ENCODE measurements around the gene TDRKH.
A peak's percentile ranks its signal among the peaks of the same experiment; 100 is the strongest.

TDRKH gene

GRCh38 chr1:151823175-151823574 is 32.9 kb upstream of the TDRKH start:
- DNase-seq = no peak

GRCh38 chr1:151822404-151822803 is 32.1 kb upstream of the TDRKH start:
- DNase-seq = no peak

GRCh38 chr1:151820940-151821339 is 30.6 kb upstream of the TDRKH start:
- peak in 1 of 2 donors; percentile 47 for DNase-seq

GRCh38 chr1:151819976-151820623 is 29.8 kb upstream of the TDRKH start:
- no peak for DNase-seq

GRCh38 chr1:151819227-151819835 is 29.0 kb upstream of the TDRKH start:
- no peak for DNase-seq

GRCh38 chr1:151817353-151817730 is 27.0 kb upstream of the TDRKH start:
- no peak for DNase-seq

- no peak for DNase-seq
These were observed 26.4 kb upstream of the TDRKH start for GRCh38 chr1:151816548-151817352.

- peak; percentile 34 to 69 for DNase-seq
These were observed 25.5 kb upstream of the TDRKH start for GRCh38 chr1:151815716-151816327.

GRCh38 chr1:151814971-151815545 is 24.8 kb upstream of the TDRKH start:
- DNase-seq = no peak

- no peak for DNase-seq
These were observed 24.1 kb upstream of the TDRKH start for GRCh38 chr1:151814426-151814825.

GRCh38 chr1:151813271-151813977 is 23.1 kb upstream of the TDRKH start:
- no peak for DNase-seq

- DNase-seq = no peak
These were observed 20.9 kb upstream of the TDRKH start for GRCh38 chr1:151811181-151811580.

- no peak for DNase-seq
These were observed 19.8 kb upstream of the TDRKH start for GRCh38 chr1:151809985-151810556.

GRCh38 chr1:151809290-151809984 is 19.1 kb upstream of the TDRKH start:
- no peak for DNase-seq

GRCh38 chr1:151807766-151808165 is 17.5 kb upstream of the TDRKH start:
- DNase-seq = no peak

- no peak for DNase-seq
These were observed 16.8 kb upstream of the TDRKH start for GRCh38 chr1:151807131-151807530.

GRCh38 chr1:151806170-151806569 is 15.9 kb upstream of the TDRKH start:
- no peak for DNase-seq

- DNase-seq = no peak
These were observed 14.9 kb upstream of the TDRKH start, which contains the start of gene LINGO4 for GRCh38 chr1:151805066-151805820. Gene LINGO4 (minus strand): TSS chr1:151805419. CDS start chr1:151802704, 2,715 bp downstream.

GRCh38 chr1:151803915-151804314 is 13.6 kb upstream of the TDRKH start:
- DNase-seq = no peak

- no peak for DNase-seq
These were observed 12.9 kb upstream of the TDRKH start for GRCh38 chr1:151803164-151803563.

- no peak for DNase-seq
These were observed 12.1 kb upstream of the TDRKH start for GRCh38 chr1:151802372-151802771.
